ENCODE results near the gene ANTXR1. TPM values are rescaled to one million over a fixed set of nuclear protein-coding genes. Genes with fewer than 3 reads are reported as not detected.
A peak's percentile ranks its signal among the peaks of the same experiment; 100 is the strongest.

ANTXR1 gene
- total and polyA plus RNA-seq, 4 donors, result 45.7 to 65.0 (median 47.7) TPM

- no peak overlapping the region for H3K27ac ChIP-seq (ENCODE audit: low read depth, low read length)
- H3K4me1 ChIP-seq (ENCODE audit: control insufficient read depth, insufficient read depth, low read length), result peaks cover 9% of the 10 kb centered on the region
- no peak for DNase-seq (ENCODE audit: low read depth in 4 of 6, low spot score in 6 of 6)
- peaks cover 7% of the 10 kb centered on the region for H3K36me3 ChIP-seq (ENCODE audit: control insufficient read depth, insufficient read depth, low read length)
- H3K4me3 ChIP-seq (ENCODE audit: low read depth, low read length), result no peak overlapping the region
- no peaks in the 10 kb centered on the region for H3K9me3 ChIP-seq (ENCODE audit: control insufficient read depth, insufficient read depth, low read length)
- WGBS (ENCODE audit: insufficient coverage), result 78% methylated on average over 4 of the region's 4 CpGs
- no peaks in the 10 kb centered on the region for H3K27me3 ChIP-seq (ENCODE audit: control insufficient read depth, insufficient read depth, low read length)
These were observed 73.5 kb downstream of the ANTXR1 start for GRCh38 chr2:69086466-69086865.

GRCh38 chr2:69087211-69087911, 74.4 kb downstream of the ANTXR1 start:
- Histone ChIP-seq H3K4me3 (ENCODE audit: low read depth, low read length) (no peak overlapping the region), H3K27me3 (ENCODE audit: control insufficient read depth, insufficient read depth, low read length) (no peaks in the 10 kb centered on the region), H3K27ac (ENCODE audit: low read depth, low read length) (no peak overlapping the region), H3K36me3 (ENCODE audit: control insufficient read depth, insufficient read depth, low read length) (peaks cover 7% of the 10 kb centered on the region), H3K9me3 (ENCODE audit: control insufficient read depth, insufficient read depth, low read length) (no peaks in the 10 kb centered on the region), H3K4me1 (ENCODE audit: control insufficient read depth, insufficient read depth, low read length) (peaks cover 9% of the 10 kb centered on the region)
- DNase-seq (ENCODE audit: low read depth in 4 of 6, low spot score in 6 of 6), result no peak
- 100% methylated on average over 4 of the region's 5 CpGs for WGBS (ENCODE audit: insufficient coverage)

GRCh38 chr2:69087912-69088240, 74.9 kb downstream of the ANTXR1 start:
- no peak overlapping the region for H3K27ac ChIP-seq (ENCODE audit: low read depth, low read length)
- peaks cover 7% of the 10 kb centered on the region for H3K36me3 ChIP-seq (ENCODE audit: control insufficient read depth, insufficient read depth, low read length)
- no peak overlapping the region for H3K4me3 ChIP-seq (ENCODE audit: low read depth, low read length)

DNA sequence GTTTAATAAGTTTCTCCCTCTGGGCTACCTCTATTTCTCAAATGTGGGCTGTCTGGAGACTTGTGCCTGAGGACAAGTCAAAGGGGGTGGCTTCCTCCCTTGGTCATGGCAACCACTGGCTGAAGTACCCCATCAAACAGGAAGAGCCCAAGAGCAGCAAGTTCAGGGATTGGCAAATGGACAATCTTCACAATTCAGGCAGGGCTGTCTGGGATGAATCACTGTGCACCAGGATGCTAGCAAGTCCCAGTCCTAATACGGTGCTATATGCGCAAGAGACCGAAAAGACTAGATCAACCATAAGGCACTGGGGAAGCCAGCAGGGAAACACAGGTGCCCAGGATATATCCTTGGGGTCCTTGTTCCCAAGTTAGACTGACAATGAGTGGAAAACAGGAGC, 75.5 kb downstream of the ANTXR1 start:
- peaks cover 7% of the 10 kb centered on the region for H3K36me3 ChIP-seq (ENCODE audit: control insufficient read depth, insufficient read depth, low read length)
- no peak for DNase-seq (ENCODE audit: low read depth in 4 of 6, low spot score in 6 of 6)
- no peaks in the 10 kb centered on the region for H3K9me3 ChIP-seq (ENCODE audit: control insufficient read depth, insufficient read depth, low read length)
- no peak overlapping the region for H3K27ac ChIP-seq (ENCODE audit: low read depth, low read length)
- no peak overlapping the region for H3K4me3 ChIP-seq (ENCODE audit: low read depth, low read length)
- WGBS (ENCODE audit: insufficient coverage), result 100% methylated on average over 3 of the region's 3 CpGs
- H3K4me1 ChIP-seq (ENCODE audit: control insufficient read depth, insufficient read depth, low read length), result no peaks in the 10 kb centered on the region
- H3K27me3 ChIP-seq (ENCODE audit: control insufficient read depth, insufficient read depth, low read length), result no peaks in the 10 kb centered on the region

More at GRCh38 chr2:69087912-69088240, 74.9 kb downstream of the ANTXR1 start:
- H3K4me1 ChIP-seq (ENCODE audit: control insufficient read depth, insufficient read depth, low read length), result peaks cover 5% of the 10 kb centered on the region
- 88% methylated on average over 1 of the region's 1 CpG for WGBS (ENCODE audit: insufficient coverage)
- H3K9me3 ChIP-seq (ENCODE audit: control insufficient read depth, insufficient read depth, low read length), result no peaks in the 10 kb centered on the region
- DNase-seq (ENCODE audit: low read depth in 4 of 6, low spot score in 6 of 6), result no peak
- no peaks in the 10 kb centered on the region for H3K27me3 ChIP-seq (ENCODE audit: control insufficient read depth, insufficient read depth, low read length)

DNA sequence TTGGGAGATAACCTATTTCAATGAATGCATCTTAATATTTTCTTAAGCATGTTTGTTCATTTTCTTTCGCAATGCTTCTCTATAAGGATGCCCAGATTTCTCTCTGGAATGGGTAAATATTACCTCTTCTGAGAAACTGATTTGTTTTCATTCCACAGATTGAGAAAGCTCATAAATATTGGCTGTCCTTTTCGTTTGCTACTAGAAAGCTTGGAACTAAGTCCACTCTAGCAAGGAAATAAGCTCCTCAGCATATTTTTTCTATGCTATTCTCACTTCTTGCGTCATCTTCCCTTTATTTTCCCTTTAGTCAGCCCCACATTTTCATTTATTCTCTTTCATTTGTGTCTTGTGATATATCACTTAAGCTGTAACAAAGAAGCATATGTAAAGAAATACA, 76.3 kb downstream of the ANTXR1 start:
- 67% methylated on average over 1 of the region's 3 CpGs for WGBS (ENCODE audit: insufficient coverage)
- no peak overlapping the region for H3K27ac ChIP-seq (ENCODE audit: low read depth, low read length)
- peaks cover 7% of the 10 kb centered on the region for H3K36me3 ChIP-seq (ENCODE audit: control insufficient read depth, insufficient read depth, low read length)

GRCh38 chr2:69089998-69090397, 77.0 kb downstream of the ANTXR1 start:
- Histone ChIP-seq H3K36me3 (ENCODE audit: control insufficient read depth, insufficient read depth, low read length) (peaks cover 7% of the 10 kb centered on the region), H3K4me3 (ENCODE audit: low read depth, low read length) (no peak overlapping the region), H3K9me3 (ENCODE audit: control insufficient read depth, insufficient read depth, low read length) (no peaks in the 10 kb centered on the region), H3K27ac (ENCODE audit: low read depth, low read length) (no peak overlapping the region), H3K4me1 (ENCODE audit: control insufficient read depth, insufficient read depth, low read length) (no peaks in the 10 kb centered on the region), H3K27me3 (ENCODE audit: control insufficient read depth, insufficient read depth, low read length) (no peaks in the 10 kb centered on the region)
- WGBS (ENCODE audit: insufficient coverage), result 73% methylated on average over 1 of the region's 1 CpG
- DNase-seq (ENCODE audit: low read depth in 4 of 6, low spot score in 6 of 6), result no peak

More for the DNA sequence above, 76.3 kb downstream of the ANTXR1 start:
- no peak overlapping the region for H3K4me3 ChIP-seq (ENCODE audit: low read depth, low read length)
- H3K4me1 ChIP-seq (ENCODE audit: control insufficient read depth, insufficient read depth, low read length), result no peaks in the 10 kb centered on the region
- H3K9me3 ChIP-seq (ENCODE audit: control insufficient read depth, insufficient read depth, low read length), result no peaks in the 10 kb centered on the region
- no peaks in the 10 kb centered on the region for H3K27me3 ChIP-seq (ENCODE audit: control insufficient read depth, insufficient read depth, low read length)
- no peak for DNase-seq (ENCODE audit: low read depth in 4 of 6, low spot score in 6 of 6)

DNA sequence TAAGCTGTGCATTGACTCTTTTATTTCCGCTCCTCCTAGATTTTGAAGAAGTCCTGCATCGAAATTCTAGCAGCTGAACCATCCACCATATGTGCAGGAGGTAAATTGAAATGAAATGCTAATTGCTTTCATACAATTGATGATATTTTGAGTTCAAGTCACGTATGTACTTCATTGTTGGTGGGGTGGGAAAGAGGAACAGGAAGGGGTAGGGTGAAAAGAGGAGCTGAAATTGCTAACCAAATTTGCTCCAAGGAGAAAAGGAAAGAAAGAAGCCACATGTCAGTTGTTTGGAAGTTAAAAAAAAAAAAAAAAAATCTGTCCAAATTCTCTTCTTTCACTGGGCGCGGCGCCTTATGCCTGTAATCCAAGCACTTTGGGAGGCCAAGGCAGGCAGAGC, 77.8 kb downstream of the ANTXR1 start:
- Histone ChIP-seq H3K4me1 (ENCODE audit: control insufficient read depth, insufficient read depth, low read length) (no peaks in the 10 kb centered on the region), H3K36me3 (ENCODE audit: control insufficient read depth, insufficient read depth, low read length) (peaks cover 7% of the 10 kb centered on the region), H3K27ac (ENCODE audit: low read depth, low read length) (no peak overlapping the region), H3K27me3 (ENCODE audit: control insufficient read depth, insufficient read depth, low read length) (no peaks in the 10 kb centered on the region), H3K9me3 (ENCODE audit: control insufficient read depth, insufficient read depth, low read length) (no peaks in the 10 kb centered on the region), H3K4me3 (ENCODE audit: low read depth, low read length) (no peak overlapping the region)
- no peak for DNase-seq (ENCODE audit: low read depth in 4 of 6, low spot score in 6 of 6)
- 100% methylated on average over 2 of the region's 6 CpGs for WGBS (ENCODE audit: insufficient coverage)

DNA sequence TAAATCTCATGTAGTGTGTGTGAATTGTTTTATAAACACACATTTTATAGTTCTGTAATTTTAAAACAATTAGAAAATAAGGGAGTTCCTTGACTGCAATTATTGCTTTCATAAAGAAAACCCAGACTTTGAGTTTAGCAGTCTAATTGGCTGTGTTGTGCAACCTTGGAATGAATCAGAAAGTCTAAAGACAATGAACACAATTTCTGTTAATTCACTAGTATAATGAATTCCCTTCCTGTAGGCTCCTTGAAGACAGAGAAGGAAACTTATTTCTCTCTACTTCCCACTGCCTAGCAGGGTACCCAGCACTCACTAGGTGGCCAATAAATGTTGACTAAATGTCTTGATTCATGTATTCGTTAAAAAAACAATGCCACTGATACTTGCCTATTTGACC, 79.9 kb downstream of the ANTXR1 start:
- peaks cover 7% of the 10 kb centered on the region for H3K36me3 ChIP-seq (ENCODE audit: control insufficient read depth, insufficient read depth, low read length)
- WGBS (ENCODE audit: insufficient coverage), result no CpG with 5 or more reads among the region's 1 CpG
- no peaks in the 10 kb centered on the region for H3K4me1 ChIP-seq (ENCODE audit: control insufficient read depth, insufficient read depth, low read length)
- no peaks in the 10 kb centered on the region for H3K9me3 ChIP-seq (ENCODE audit: control insufficient read depth, insufficient read depth, low read length)
- H3K4me3 ChIP-seq (ENCODE audit: low read depth, low read length), result no peak overlapping the region
- H3K27me3 ChIP-seq (ENCODE audit: control insufficient read depth, insufficient read depth, low read length), result no peaks in the 10 kb centered on the region
- DNase-seq (ENCODE audit: low read depth in 4 of 6, low spot score in 6 of 6), result no peak
- H3K27ac ChIP-seq (ENCODE audit: low read depth, low read length), result no peak overlapping the region

GRCh38 chr2:69095305-69095704, 82.3 kb downstream of the ANTXR1 start:
- peak in 1 of 6 donors; percentile 18 for DNase-seq (ENCODE audit: low read depth in 4 of 6, low spot score in 6 of 6)
- no peaks in the 10 kb centered on the region for H3K4me1 ChIP-seq (ENCODE audit: control insufficient read depth, insufficient read depth, low read length)
- H3K27ac ChIP-seq (ENCODE audit: low read depth, low read length), result no peak overlapping the region
- H3K36me3 ChIP-seq (ENCODE audit: control insufficient read depth, insufficient read depth, low read length), result peaks cover 5% of the 10 kb centered on the region
- H3K9me3 ChIP-seq (ENCODE audit: control insufficient read depth, insufficient read depth, low read length), result no peaks in the 10 kb centered on the region
- H3K27me3 ChIP-seq (ENCODE audit: control insufficient read depth, insufficient read depth, low read length), result no peaks in the 10 kb centered on the region
- 95% methylated on average over 2 of the region's 2 CpGs for WGBS (ENCODE audit: insufficient coverage)
- H3K4me3 ChIP-seq (ENCODE audit: low read depth, low read length), result no peak overlapping the region

- no peaks in the 10 kb centered on the region for H3K9me3 ChIP-seq (ENCODE audit: control insufficient read depth, insufficient read depth, low read length)
- no peaks in the 10 kb centered on the region for H3K4me1 ChIP-seq (ENCODE audit: control insufficient read depth, insufficient read depth, low read length)
- no peaks in the 10 kb centered on the region for H3K36me3 ChIP-seq (ENCODE audit: control insufficient read depth, insufficient read depth, low read length)
- no CpG with 5 or more reads among the region's 2 CpGs for WGBS (ENCODE audit: insufficient coverage)
- H3K4me3 ChIP-seq (ENCODE audit: low read depth, low read length), result no peak overlapping the region
- DNase-seq (ENCODE audit: low read depth in 4 of 6, low spot score in 6 of 6), result no peak
- no peaks in the 10 kb centered on the region for H3K27me3 ChIP-seq (ENCODE audit: control insufficient read depth, insufficient read depth, low read length)
- H3K27ac ChIP-seq (ENCODE audit: low read depth, low read length), result no peak overlapping the region
These were observed 83.5 kb downstream of the ANTXR1 start for GRCh38 chr2:69096326-69097095.

Measured in spinal cord (tissue), 10 donors.